GM19395 (cell line): ENCODE results near the gene DGKI.

Experiments used
- ATAC-seq: cut with Tn5 transposase; IDR thresholded peaks from one replicate; pipeline ENCODE4 v1.9.1; 2021; ENCODE audit warnings: mild to moderate bottlenecking, moderate library complexity; ENCODE audit not compliant: unreplicated experiment

The DGKI gene

GRCh38 chr7:137658190-137658900 is 188.4 kb downstream of the DGKI start:
- ATAC-seq: no peak

- no peak for ATAC-seq
Measured at GRCh38 chr7:137657476-137658189, 189.1 kb downstream of the DGKI start.

- no peak for ATAC-seq
Measured at GRCh38 chr7:137656850-137657232, 189.9 kb downstream of the DGKI start.

- ATAC-seq: peak; percentile 93
Measured at GRCh38 chr7:137656227-137656849, 190.4 kb downstream of the DGKI start.

GRCh38 chr7:137655804-137656203 is 191.0 kb downstream of the DGKI start:
- ATAC-seq: no peak

GRCh38 chr7:137652721-137653120 is 194.1 kb downstream of the DGKI start:
- ATAC-seq: no peak

DNA sequence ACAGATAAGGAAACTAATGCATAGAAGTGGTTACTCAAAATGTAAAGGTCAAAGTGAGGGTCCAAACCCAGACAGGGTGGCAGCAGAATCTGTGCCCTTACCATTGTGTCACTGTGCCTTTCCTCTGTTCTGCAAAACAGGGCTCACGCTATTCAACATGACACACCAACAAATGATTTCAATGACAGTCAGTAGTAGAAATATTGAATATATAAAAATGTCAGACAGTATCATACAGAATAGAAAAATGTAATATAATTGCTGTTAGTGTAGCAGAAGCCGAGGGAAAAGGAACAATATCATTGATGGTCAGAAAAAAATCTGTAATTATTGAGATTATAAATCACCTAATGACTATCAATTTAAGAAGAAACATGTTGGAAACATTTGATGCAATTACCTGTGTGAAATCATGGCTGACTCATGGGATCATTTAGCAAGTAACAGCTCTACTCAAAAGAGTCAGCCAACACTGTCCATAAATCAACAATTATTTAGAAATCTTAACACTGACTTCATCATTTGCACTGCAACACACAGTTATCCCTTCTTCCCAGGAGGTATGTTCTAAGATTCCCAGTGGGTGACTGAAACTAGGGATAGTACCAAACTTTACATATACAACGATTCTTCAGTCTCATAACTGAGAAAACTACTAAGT is 198.7 kb downstream of the DGKI start:
- no peak for ATAC-seq

GRCh38 chr7:137642472-137642871 is 204.3 kb downstream of the DGKI start:
- ATAC-seq: no peak

- no peak for ATAC-seq
Measured at GRCh38 chr7:137642031-137642430, 204.7 kb downstream of the DGKI start.

DNA sequence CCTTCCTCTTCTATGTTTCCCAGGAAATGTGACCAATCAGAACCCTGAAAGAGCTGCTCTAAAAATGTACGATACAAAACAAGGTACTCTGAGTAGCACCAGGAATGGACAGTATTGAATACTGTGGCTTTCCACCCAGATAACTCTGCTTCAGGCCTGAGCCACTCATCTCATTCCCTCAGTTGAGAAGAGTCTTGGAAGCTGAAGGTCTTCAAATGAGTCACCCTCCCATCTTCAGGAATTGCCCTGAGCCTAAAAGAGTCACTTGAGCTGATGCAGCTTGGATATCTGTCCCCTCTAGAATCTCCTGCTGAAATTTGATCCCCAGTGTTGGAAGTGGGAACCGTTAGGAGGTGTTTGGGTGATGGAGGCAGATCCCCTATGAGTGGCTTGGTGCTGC is 210.4 kb downstream of the DGKI start:
- ATAC-seq: no peak

- ATAC-seq: no peak
Measured at GRCh38 chr7:137635874-137636273, 210.9 kb downstream of the DGKI start.

DNA sequence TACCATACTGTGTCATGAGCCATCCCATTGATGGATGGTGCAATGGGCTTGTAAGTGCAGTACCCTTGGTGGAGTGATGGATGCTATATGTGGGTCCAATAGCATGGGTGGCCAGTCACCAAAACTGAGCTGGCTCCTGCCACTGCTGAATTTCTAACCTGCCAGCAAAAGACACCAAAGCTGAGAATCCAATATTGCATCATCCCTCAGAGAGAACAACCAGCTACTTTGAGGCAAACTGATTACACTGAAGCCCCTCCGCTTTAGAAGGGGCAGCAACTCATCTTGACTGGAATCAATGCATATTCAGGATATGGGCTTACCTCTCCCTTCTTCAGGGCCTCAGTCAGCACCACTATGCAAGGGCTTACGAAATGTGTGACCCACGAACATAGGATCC is 211.6 kb downstream of the DGKI start:
- ATAC-seq: no peak

DNA sequence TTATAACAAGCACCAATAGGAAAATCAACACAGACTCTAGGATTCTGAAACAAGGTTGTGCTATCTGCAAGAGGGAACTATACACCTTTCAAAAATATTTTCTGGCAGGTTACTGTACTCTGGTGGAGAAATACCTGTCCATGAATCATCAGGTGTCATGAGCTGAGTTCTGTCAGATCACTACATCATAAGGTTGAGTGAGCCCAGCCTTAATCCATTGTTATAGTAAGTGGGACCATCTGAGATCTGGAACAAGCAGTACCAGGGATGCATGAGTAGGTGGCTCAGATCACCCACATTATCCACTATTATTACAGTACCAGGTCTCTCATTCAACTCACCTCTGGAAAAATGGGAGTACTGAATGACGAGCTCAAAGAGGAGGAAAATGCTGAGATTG is 212.4 kb downstream of the DGKI start:
- no peak for ATAC-seq

- ATAC-seq: no peak
Measured at GRCh38 chr7:137633133-137633532, 213.6 kb downstream of the DGKI start.

DNA sequence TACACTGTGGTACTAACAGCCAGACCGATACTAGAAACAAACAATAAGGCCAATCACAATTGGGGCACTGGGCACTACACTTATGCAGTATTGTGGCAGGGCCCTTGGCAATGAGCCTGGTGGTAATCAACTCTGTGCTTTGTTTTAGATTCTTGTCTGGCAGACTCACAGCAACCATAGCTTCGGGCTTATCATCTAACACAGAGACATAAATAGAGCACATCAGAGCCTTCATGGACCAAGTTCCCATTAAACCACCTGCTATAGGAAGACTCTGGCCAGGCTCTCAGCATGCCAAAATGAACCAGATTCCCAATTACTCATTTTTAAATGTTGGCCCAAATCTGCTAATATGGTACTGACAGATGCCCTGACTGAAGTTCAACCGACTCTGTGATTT is 218.6 kb downstream of the DGKI start:
- ATAC-seq: no peak

DNA sequence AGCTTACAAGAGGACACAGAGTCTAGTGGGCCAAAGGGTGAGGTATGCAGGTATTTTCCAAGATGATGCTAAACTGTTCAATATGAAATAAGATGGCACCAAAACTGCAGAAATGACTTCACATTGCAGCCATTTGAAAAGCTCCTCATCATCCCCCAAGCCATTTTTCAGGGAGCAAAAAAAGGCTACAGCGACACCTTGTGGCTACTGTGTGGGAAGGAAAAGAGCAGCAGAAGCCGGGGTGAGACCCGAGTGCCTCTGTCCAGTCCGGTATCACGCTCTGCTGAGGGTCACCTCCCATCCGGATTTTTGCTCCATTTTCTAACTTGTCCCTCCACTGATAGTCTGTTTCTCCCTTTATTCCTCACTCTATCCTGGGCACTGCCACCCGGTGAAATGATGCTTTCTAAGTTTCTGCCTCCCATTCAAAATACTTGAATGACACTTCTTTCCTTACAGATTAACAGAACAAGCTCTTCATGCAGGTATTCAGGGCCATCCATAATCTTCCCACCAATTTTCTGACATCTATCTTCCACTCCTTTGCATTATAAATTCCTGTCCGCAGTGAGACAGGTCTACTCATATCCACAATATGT is 220.2 kb downstream of the DGKI start:
- ATAC-seq: peak; percentile 82

GRCh38 chr7:137625197-137625596 is 221.6 kb downstream of the DGKI start:
- no peak for ATAC-seq

DNA sequence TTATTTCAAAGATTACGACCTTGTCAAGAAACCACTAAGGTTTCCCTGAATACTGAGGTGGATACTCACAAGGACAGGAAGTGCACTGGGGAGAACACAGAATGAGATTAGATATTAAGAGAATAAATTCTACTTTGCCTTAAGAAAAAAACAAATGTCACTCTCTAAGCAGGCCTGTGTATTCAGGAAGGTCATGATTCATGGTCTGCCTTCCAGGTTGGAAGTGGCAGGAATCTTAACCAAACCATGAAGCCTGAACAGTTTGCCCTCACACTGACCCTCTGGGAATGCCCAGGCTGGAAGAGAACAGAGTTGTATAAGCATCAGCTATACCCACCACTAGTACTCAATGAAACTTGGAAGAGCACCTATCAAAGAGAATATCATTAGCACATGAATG is 227.6 kb downstream of the DGKI start:
- no peak for ATAC-seq

DNA sequence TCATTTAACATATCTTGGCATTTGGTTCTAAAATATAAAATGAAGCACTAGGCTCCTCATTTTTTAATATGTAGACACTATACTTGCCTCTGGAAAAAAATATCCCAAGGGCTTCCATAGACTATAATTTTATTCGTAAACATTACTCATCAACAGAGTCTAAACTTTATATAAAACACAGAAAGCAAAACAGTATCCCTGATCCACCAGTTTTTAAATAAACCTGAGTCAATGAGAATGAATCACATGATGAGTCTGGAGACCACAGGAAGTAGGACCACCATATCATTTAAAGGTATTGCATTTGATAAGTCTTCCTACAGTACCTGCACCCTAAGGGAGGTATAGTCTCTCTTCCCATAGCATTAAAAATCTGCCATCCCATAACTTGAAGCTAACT is 228.0 kb downstream of the DGKI start:
- no peak for ATAC-seq

DNA sequence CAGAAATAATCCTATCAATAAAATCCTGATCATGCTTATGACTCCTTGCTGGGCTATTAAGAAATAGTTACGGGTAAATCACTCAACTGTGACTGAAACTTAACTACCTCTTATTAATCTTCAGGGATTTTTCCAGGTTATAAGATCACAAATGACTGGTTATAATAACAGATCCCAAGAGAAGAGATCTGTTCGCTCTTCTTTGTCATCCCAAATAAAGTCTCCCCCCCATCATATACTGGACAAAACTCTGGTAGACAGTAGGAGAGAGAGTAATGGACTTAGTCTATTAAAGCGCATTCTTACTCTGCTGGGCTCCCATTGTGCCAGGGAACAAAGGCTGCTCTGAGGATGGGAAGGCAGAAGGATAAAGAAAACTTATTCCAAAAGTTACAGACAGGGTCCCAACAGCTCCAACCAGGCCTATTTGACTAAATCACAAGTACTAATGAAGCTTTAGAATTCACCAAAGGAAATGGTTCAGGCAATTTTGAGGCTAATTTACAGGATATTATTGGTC is 233.7 kb downstream of the DGKI start:
- no peak for ATAC-seq

DNA sequence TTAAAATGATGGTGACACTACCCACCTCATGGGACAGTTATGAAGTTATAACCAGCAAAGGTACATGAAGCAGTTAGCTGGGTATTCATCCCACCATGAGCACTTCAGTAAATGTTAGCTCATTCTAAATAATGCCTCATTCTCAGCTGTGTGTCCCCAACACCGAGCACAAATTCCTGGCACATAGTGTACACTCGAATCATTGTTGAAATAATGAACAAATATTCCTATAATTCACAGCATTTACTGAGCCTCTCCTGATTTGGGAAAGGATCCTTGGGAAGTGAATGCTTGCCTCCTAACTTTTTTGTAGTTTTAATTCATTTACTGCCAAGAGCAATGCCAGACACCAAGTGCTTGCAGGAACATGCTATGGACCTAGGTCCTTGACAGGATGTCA is 235.2 kb downstream of the DGKI start:
- ATAC-seq: no peak
